HepG2 (cell line): Measurements from ENCODE around the gene CAMK4. TPM values are rescaled to one million over a fixed set of nuclear protein-coding genes. Genes with fewer than 3 reads are reported as not detected.

Experiments used
- ATAC-seq: fragments of 200-7000 bp; cut with Tn5 transposase; 3 replicates; pipeline ENCODE4 v1.9.1; 2020; ENCODE audit warnings: mild to moderate bottlenecking, moderate library complexity
- BruUV-seq: library from RNA; stranded (reverse); fragments of 400-500 nt; replicated peaks from 2 replicates; lab custom pipeline; 2021; lab: Mats Ljungman, UMichigan
- CTCF ChIA-PET: fragments of 300-600 bp; formaldehyde crosslinking; extraction: SDS; loops from one replicate; lab custom pipeline; 2021; ENCODE audit warnings: low total read pairs, inconsistent platforms, low intra/inter-chr PET ratio; lab: Yijun Ruan, JAX
- POLR2A ChIA-PET: fragments of 350-600 bp; sonication (Branson Sonifier 250); formaldehyde crosslinking; loops from one replicate; lab custom pipeline; 2020; ENCODE audit warnings: antibody characterized with exemption, inconsistent platforms; lab: Yijun Ruan, JAX
- DNase-seq: peaks from one replicate; pipeline ENCODE4 v3.0.0-alpha.2; 2015; ENCODE audit warnings: low spot score
- FAIRE-seq: peaks from 3 replicates; lab custom pipeline; 2011; peaks lifted over from hg19 to GRCh38; lab: Jason Lieb, UNC
- H2AFZ ChIP-seq: one replicate; pipeline ENCODE4 v1.6.1; 2011; ENCODE audit warnings: low read length, inconsistent platforms
- H3K27ac ChIP-seq: fragments of 300-600 bp; 3 replicates; pipeline ENCODE4 v1.8.0; 2011; ENCODE audit warnings: mixed run types, mild to moderate bottlenecking, mixed read lengths, low read length, inconsistent platforms; ENCODE audit not compliant: insufficient read depth; ENCODE audit errors: extremely low read length
- H3K27me3 ChIP-seq, 2 experiments: fragments of 200-600 bp in 1 of 2; 2 replicates in 1 of 2; 3 replicates in 1 of 2; pipeline versions ENCODE4 v1.6.0 to v1.8.0; 2011; ENCODE audit warnings: low read length in 2 of 2, mild to moderate bottlenecking in 2 of 2, moderate library complexity in 2 of 2, inconsistent platforms in 1 of 2; ENCODE audit not compliant: insufficient read depth in 2 of 2, control insufficient read depth in 1 of 2
- H3K36me3 ChIP-seq, 2 experiments: fragments of 200-600 bp in 1 of 2; replicated peaks in 1 of 2; 2 replicates in 1 of 2; 3 replicates in 1 of 2; pipeline versions ENCODE4 v1.5.1 to v1.8.0; 2011; ENCODE audit warnings: low read length in 2 of 2, inconsistent platforms in 1 of 2; ENCODE audit not compliant: insufficient read depth in 2 of 2, control insufficient read depth in 1 of 2
- H3K4me1 ChIP-seq: 2 replicates; pipeline ENCODE4 v1.5.1; 2012; ENCODE audit warnings: low read length, inconsistent platforms; ENCODE audit not compliant: insufficient read depth
- H3K4me2 ChIP-seq: 2 replicates; pipeline ENCODE4 v1.6.0; 2011; ENCODE audit warnings: low read depth, low read length, inconsistent platforms
- H3K4me3 ChIP-seq, 3 experiments: fragments of 200-600 bp in 1 of 3; sonication (generic), shearing (Covaris generic) in 1 of 3; replicated peaks in 1 of 3; 2 replicates each; pipeline ENCODE4 v1.5.1; 2011 to 2016; ENCODE audit warnings: low read length in 3 of 3, inconsistent platforms in 2 of 3, low read depth in 2 of 3, mild to moderate bottlenecking in 2 of 3, control low read depth in 1 of 3, mixed read lengths in 1 of 3; ENCODE audit not compliant: insufficient read depth in 1 of 3
- H3K79me2 ChIP-seq: one replicate; pipeline ENCODE4 v1.6.1; 2011; ENCODE audit warnings: low read length, inconsistent platforms; ENCODE audit not compliant: insufficient read depth
- H3K9ac ChIP-seq: 2 replicates; pipeline ENCODE4 v1.6.0; 2011; ENCODE audit warnings: mild to moderate bottlenecking, low read depth, low read length, inconsistent platforms; ENCODE audit not compliant: insufficient read depth
- H3K9me3 ChIP-seq: 2 replicates; pipeline ENCODE4 v1.5.1; 2012; ENCODE audit warnings: mild to moderate bottlenecking, low read length
- H4K20me1 ChIP-seq: 2 replicates; pipeline ENCODE4 v1.6.0; 2011; ENCODE audit warnings: inconsistent platforms, mild to moderate bottlenecking, low read length, moderate library complexity; ENCODE audit not compliant: insufficient read depth
- ARHGAP35 ChIP-seq: sonication (generic); formaldehyde crosslinking; IDR thresholded peaks from 2 replicates; pipeline ENCODE4 v1.9.0; 2022; ENCODE audit warnings: mild to moderate bottlenecking, inconsistent platforms, moderate library complexity, missing genetic modification reagents, borderline replicate concordance
- ATAD3A ChIP-seq: sonication (generic); formaldehyde crosslinking; IDR thresholded peaks from 2 replicates; pipeline ENCODE4 v1.4.0; 2020; ENCODE audit warnings: missing genetic modification reagents
- E2F1 ChIP-seq: sonication (generic); formaldehyde crosslinking; IDR thresholded peaks from 2 replicates; pipeline ENCODE4 v1.5.0; 2020; ENCODE audit warnings: missing genetic modification reagents
- LCORL ChIP-seq, 2 experiments: fragments of 450-650 bp in 1 of 2; sonication (generic) in 1 of 2; formaldehyde crosslinking in 1 of 2; IDR thresholded peaks; 2 replicates each; pipeline versions ENCODE4 v1.5.0 to v1.6.1; 2017 to 2020; ENCODE audit warnings: antibody characterized with exemption in 1 of 2, missing genetic modification reagents in 1 of 2
- NAIF1 ChIP-seq: sonication (generic); formaldehyde crosslinking; IDR thresholded peaks from 2 replicates; pipeline ENCODE4 v1.5.0; 2020; ENCODE audit warnings: mild to moderate bottlenecking, missing genetic modification reagents, borderline replicate concordance
- PRMT3 ChIP-seq: sonication (generic); formaldehyde crosslinking; IDR thresholded peaks from 2 replicates; pipeline ENCODE4 v1.8.1; 2022; ENCODE audit warnings: low read depth, mild to moderate bottlenecking, moderate library complexity, missing genetic modification reagents, borderline replicate concordance
- RAD21 ChIP-seq: fragments of 450-650 bp; formaldehyde crosslinking; IDR thresholded peaks from 2 replicates; pipeline ENCODE4 v1.5.0; 2020; ENCODE audit warnings: mild to moderate bottlenecking
- SAP130 ChIP-seq: IDR thresholded peaks from 2 replicates; pipeline ENCODE4 v1.6.1; 2016; ENCODE audit warnings: low read depth
- SATB2 ChIP-seq: sonication (generic); formaldehyde crosslinking; IDR thresholded peaks from 2 replicates; pipeline ENCODE4 v1.5.0; 2020; ENCODE audit warnings: missing genetic modification reagents
- SNAPC5 ChIP-seq: sonication (generic); formaldehyde crosslinking; IDR thresholded peaks from 2 replicates; pipeline ENCODE4 v1.8.1; 2023; ENCODE audit warnings: mild to moderate bottlenecking, missing genetic modification reagents, borderline replicate concordance
- TERF1 ChIP-seq: sonication (generic); formaldehyde crosslinking; IDR thresholded peaks from 2 replicates; pipeline ENCODE4 v1.8.0; 2022; ENCODE audit warnings: mild to moderate bottlenecking, missing genetic modification reagents, moderate library complexity
- ZBTB3 ChIP-seq: sonication (generic); formaldehyde crosslinking; IDR thresholded peaks from 2 replicates; pipeline ENCODE4 v1.4.0; 2020; ENCODE audit warnings: low read depth, mild to moderate bottlenecking, moderate library complexity, missing genetic modification reagents, borderline replicate concordance
- ZBTB37 ChIP-seq: sonication (generic); formaldehyde crosslinking; IDR thresholded peaks from 2 replicates; pipeline ENCODE4 v1.4.0; 2020; ENCODE audit warnings: mild to moderate bottlenecking, missing genetic modification reagents
- ZBTB42 ChIP-seq: sonication (generic); formaldehyde crosslinking; IDR thresholded peaks from 2 replicates; pipeline ENCODE4 v1.5.0; 2020; ENCODE audit warnings: mild to moderate bottlenecking, missing genetic modification reagents
- ZNF18 ChIP-seq: sonication (generic); formaldehyde crosslinking; IDR thresholded peaks from 2 replicates; pipeline ENCODE4 v1.8.0; 2022; ENCODE audit warnings: mild to moderate bottlenecking, missing genetic modification reagents; ENCODE audit not compliant: insufficient replicate concordance
- ZNF234 ChIP-seq: sonication (generic); formaldehyde crosslinking; conservative IDR thresholded peaks from 2 replicates; pipeline ENCODE4 v1.5.1; 2020; ENCODE audit warnings: mild to moderate bottlenecking, missing genetic modification reagents
- ZNF563 ChIP-seq: sonication (generic); formaldehyde crosslinking; IDR thresholded peaks from 2 replicates; pipeline ENCODE4 v1.8.0; 2022; ENCODE audit warnings: mild to moderate bottlenecking, moderate library complexity, missing genetic modification reagents
- ZNF569 ChIP-seq: sonication (generic); formaldehyde crosslinking; IDR thresholded peaks from 2 replicates; pipeline ENCODE4 v1.5.0; 2020; ENCODE audit warnings: mild to moderate bottlenecking, missing genetic modification reagents, moderate library complexity, borderline replicate concordance
- WGBS: methylation state at CpG from one replicate; pipeline ENCODE4 v1.1.6; 2017; ENCODE audit warnings: low lambda C conversion rate; 5-methylcytosine and 5-hydroxymethylcytosine counted together
- in situ Hi-C: cut with HindIII; loops from 2 replicates; pipeline ENCODE4 v1.10.0; 2017; ENCODE audit warnings: low pct_unique_long_range_greater_than_20kb; ENCODE audit not compliant: extremely low pct_ligation_motif_present
- intact Hi-C: fragments of 100-400 bp; cut with micrococcal nuclease; formaldehyde crosslinking; loops from one replicate; pipeline ENCODE4 v1.10.0; 2022; ENCODE audit not compliant: unreplicated experiment
- polyA plus RNA-seq, 8 experiments: library from polyadenylated mRNA; depleted of rRNA in 3 of 8; stranded (reverse) in 7 of 8; unstranded in 1 of 8; fragments of >200 nt; fragmentation: Illumina TruSeq in 4 of 8; extraction: Trizol in 4 of 8; gene quantifications; 2 replicates each; pipeline versions ENCODE4 v1.2.1 to v1.2.3, GENCODE V29; 2011 to 2016; ENCODE audit warnings: low read depth in 4 of 8, missing spikeins in 1 of 8, mixed read lengths in 1 of 8; ENCODE audit not compliant: insufficient read depth in 1 of 8
- total RNA-seq, 5 experiments: library from RNA; depleted of rRNA; stranded (reverse); fragments of >200 nt; fragmentation: Illumina TruSeq; extraction: Trizol; gene quantifications; 2 replicates each; pipeline ENCODE4 v1.2.3, GENCODE V29; 2016; ENCODE audit warnings: low read depth in 1 of 5

The CAMK4 gene
- total and polyA plus RNA-seq, 2 of the 13 experiments (the other 11 are each of a cell fraction or from before 2014, with no cell fraction given), result not detected

GRCh38 chr5:111367115-111367514 is 142.9 kb downstream of the CAMK4 start:
- Histone ChIP-seq H3K9ac (no peak overlapping the region), H3K4me1 (no peaks in the 10 kb centered on the region), H3K9me3 (no peaks in the 10 kb centered on the region), H3K36me3 (no peaks in the 10 kb centered on the region), H3K4me3 (no peak overlapping the region), H3K79me2 (no peaks in the 10 kb centered on the region), H3K27me3 (no peaks in the 10 kb centered on the region), H2AFZ (no peak overlapping the region), H3K27ac (no peak overlapping the region), H3K4me2 (no peak overlapping the region), H4K20me1 (no peaks in the 10 kb centered on the region)
- ATAC-seq, result no peak
- intact Hi-C loops, result no loop called here
- no peak for FAIRE-seq
- CTCF ChIA-PET, result no interaction called here
- in situ Hi-C loops, result no loop called here
- POLR2A ChIA-PET, result no interaction called here
- WGBS, result 2% methylated on average over 3 of the region's 3 CpGs
- no TSS peak for BruUV-seq
- no peak for DNase-seq
- TF ChIP-seq ZBTB3 (CRISPR knock-in tag), result no peak
- no peak for TF ChIP-seq ZNF563 (CRISPR knock-in tag)
- TF ChIP-seq SAP130, result no peak
- no peak for TF ChIP-seq ATAD3A
- no peak for TF ChIP-seq SNAPC5 (CRISPR knock-in tag)
- no peak for TF ChIP-seq ZNF234
- no peak for TF ChIP-seq ZNF18 (CRISPR knock-in tag)
- TF ChIP-seq RAD21, result no peak
- no peak for TF ChIP-seq ZBTB37 (CRISPR knock-in tag)
- no peak for TF ChIP-seq SATB2 (CRISPR knock-in tag)
- no peak for TF ChIP-seq PRMT3
- no peak for TF ChIP-seq E2F1
- no peak for TF ChIP-seq LCORL (IDR thresholded peaks at IDR 0.05)
- no peak for TF ChIP-seq LCORL (CRISPR knock-in tag; IDR thresholded peaks at IDR 0.05)
- TF ChIP-seq ZBTB42 (CRISPR knock-in tag), result no peak
- TF ChIP-seq NAIF1 (CRISPR knock-in tag), result no peak
- no peak for TF ChIP-seq ZNF569 (CRISPR knock-in tag)
- no peak for TF ChIP-seq TERF1 (CRISPR knock-in tag)
- no peak for TF ChIP-seq ARHGAP35 (CRISPR knock-in tag)
